ENCODE data around the gene STIMATE. TPM values are rescaled to one million over a fixed set of nuclear protein-coding genes. Genes with fewer than 3 reads are reported as not detected.

Gene STIMATE
- total RNA-seq, 4 donors from 2014 or later: 15.0 to 22.1 (median 18.7) TPM

DNA sequence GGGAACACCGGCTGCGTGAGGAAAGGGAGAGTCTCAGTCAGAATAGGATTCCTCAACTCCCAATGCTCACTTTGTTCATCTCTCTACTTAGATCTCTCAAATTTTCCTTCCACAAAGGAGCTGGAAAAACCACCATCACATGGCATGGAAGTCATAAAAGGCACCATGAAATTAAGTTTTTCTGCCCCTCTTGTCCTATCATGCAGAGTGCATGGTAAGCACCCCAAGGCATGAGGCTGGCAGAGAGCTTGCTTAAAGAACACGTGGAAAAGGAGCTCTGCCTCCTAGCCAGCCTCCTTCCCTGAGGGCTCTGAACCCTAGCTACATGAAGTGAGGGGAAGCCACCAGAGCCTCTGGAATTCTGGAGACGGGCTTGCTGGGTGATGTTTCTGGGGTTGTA lies 17.8 kb downstream of the STIMATE start:
- 94 to 97% methylated on average over 4 of the region's 4 CpGs for WGBS, 2 donors
- intact Hi-C loops (cut with DNase I): no loop called here

DNA sequence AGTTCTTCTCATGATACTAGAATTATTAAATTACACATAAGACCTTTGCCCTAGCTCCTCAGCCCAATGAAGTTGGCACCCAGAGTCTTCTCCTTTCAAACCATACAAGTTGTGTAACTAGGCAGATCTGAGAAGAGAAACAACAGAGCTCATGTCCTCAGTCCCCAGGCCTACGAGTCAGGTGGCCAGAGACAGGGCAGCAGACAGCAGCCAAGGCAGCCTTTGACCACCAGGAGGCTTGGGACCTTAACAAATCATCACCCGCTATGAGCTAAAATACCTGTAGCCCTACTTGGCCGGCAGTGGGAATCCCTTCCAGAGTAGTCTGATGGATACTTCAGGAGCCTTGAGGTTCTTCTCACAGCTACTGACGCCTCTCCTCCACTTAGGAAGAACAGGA lies 18.3 kb downstream of the STIMATE start:
- Histone ChIP-seq H3K27me3 (no peaks in the 10 kb centered on the region), H3K4me1 (peaks cover 7 to 9% of the 10 kb centered on the region in 2 donors), H3K27ac (no peak overlapping the region), H3K9me3 (no peaks in the 10 kb centered on the region), H3K4me3 (replicated peaks in 1 of 3) (no peak overlapping the region), H3K36me3 (no peaks in the 10 kb centered on the region)
- no peak for DNase-seq
- WGBS, 2 donors: 68 to 86% methylated on average over 2 to 4 of the region's 4 CpGs
- intact Hi-C loops (cut with DNase I): no loop called here
- TF ChIP-seq POLR2A (IDR thresholded peaks at IDR 0.05): no peak
- TF ChIP-seq, protein P1, sequence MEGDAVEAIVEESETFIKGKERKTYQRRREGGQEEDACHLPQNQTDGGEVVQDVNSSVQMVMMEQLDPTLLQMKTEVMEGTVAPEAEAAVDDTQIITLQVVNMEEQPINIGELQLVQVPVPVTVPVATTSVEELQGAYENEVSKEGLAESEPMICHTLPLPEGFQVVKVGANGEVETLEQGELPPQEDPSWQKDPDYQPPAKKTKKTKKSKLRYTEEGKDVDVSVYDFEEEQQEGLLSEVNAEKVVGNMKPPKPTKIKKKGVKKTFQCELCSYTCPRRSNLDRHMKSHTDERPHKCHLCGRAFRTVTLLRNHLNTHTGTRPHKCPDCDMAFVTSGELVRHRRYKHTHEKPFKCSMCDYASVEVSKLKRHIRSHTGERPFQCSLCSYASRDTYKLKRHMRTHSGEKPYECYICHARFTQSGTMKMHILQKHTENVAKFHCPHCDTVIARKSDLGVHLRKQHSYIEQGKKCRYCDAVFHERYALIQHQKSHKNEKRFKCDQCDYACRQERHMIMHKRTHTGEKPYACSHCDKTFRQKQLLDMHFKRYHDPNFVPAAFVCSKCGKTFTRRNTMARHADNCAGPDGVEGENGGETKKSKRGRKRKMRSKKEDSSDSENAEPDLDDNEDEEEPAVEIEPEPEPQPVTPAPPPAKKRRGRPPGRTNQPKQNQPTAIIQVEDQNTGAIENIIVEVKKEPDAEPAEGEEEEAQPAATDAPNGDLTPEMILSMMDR (IDR thresholded peaks at IDR 0.05): no peak

More for the DNA sequence above, 17.8 kb downstream of the STIMATE start:
- DNase-seq: no peak
- Histone ChIP-seq H3K27ac (no peak overlapping the region), H3K9me3 (no peaks in the 10 kb centered on the region), H3K4me3 (replicated peaks in 1 of 3) (no peak overlapping the region), H3K27me3 (no peaks in the 10 kb centered on the region), H3K4me1 (peaks cover 7 to 9% of the 10 kb centered on the region in 2 donors), H3K36me3 (no peaks in the 10 kb centered on the region)
- TF ChIP-seq, protein P1 (IDR thresholded peaks at IDR 0.05): no peak
- TF ChIP-seq POLR2A (IDR thresholded peaks at IDR 0.05): no peak

DNA sequence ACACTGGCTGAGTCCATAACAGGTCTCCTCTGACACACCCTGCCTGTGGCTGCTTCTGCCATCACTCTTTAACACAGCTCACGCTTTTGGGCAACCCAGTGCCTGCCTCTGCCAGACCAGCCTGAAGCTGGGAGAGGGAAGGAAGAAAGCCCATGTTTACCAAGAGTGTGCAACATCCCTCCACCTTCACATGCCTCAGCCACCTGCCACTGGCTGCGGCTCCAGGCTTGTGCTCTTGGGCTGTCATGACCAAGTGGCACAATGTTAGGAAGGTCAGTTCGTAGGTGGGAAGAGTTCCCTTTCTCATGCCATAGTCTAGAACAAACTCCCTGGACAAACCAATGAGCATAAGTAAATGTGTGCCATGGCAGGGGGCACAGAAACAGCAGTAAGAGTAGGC lies 20.3 kb downstream of the STIMATE start:
- WGBS, 2 donors: 94 to 98% methylated on average over 3 of the region's 3 CpGs
- Histone ChIP-seq H3K4me3 (replicated peaks in 1 of 3) (no peak overlapping the region), H3K27me3 (no peaks in the 10 kb centered on the region), H3K4me1 (peaks cover 0 to 7% of the 10 kb centered on the region in 2 donors), H3K9me3 (no peaks in the 10 kb centered on the region), H3K36me3 (no peaks in the 10 kb centered on the region), H3K27ac (no peak overlapping the region)
- no peak for DNase-seq
- intact Hi-C loops (cut with DNase I): no loop called here
- TF ChIP-seq, protein P1 (IDR thresholded peaks at IDR 0.05): no peak
- TF ChIP-seq POLR2A (IDR thresholded peaks at IDR 0.05): no peak

DNA sequence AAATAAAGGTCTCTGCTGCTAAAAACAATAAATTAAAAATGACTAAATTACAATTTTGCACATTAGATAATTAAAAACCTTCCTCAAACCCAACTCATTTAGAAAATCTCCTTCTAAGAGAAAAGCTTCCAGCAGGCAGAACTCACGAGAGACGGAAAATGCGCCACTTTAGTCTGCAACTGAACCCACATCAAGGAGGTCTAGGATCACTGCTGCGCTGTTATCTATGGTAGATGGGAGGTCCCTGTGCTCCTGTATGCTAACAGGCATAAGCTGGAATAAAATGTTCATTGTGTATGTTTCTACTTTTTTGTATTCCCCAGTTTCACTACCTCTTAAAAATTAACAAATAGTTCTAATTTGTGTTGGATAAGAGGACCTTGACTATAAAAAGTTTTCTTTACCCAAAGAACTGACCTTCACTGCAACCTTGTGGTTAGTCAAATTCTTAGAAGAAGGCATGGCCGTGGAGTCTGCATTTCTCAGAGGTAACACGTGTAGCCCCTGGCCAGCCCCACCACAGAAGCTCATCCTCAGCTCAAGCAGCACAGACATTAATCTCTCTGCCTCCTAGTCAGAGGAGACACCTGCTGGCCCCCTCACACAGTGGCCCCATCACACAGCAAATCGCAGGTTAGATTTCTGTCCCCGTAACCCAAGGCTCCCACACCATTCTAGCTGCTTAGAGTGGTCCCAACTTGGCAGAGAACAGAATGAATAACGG lies 22.3 kb downstream of the STIMATE start:
- intact Hi-C loops (cut with DNase I): no loop called here
- no peaks in the 10 kb centered on the region for H3K27me3 ChIP-seq
- no peaks in the 10 kb centered on the region for H3K9me3 ChIP-seq
- 81 to 90% methylated on average over 9 of the region's 9 CpGs for WGBS, 2 donors
- H3K4me1 ChIP-seq: peaks cover 0 to 4% of the 10 kb centered on the region in 2 donors
- no peak overlapping the region for H3K4me3 ChIP-seq (replicated peaks in 1 of 3)
- no peak overlapping the region for H3K27ac ChIP-seq
- TF ChIP-seq POLR2A (IDR thresholded peaks at IDR 0.05): no peak
- TF ChIP-seq, protein P1 (IDR thresholded peaks at IDR 0.05): no peak
- no peaks in the 10 kb centered on the region for H3K36me3 ChIP-seq
- DNase-seq: no peak

DNA sequence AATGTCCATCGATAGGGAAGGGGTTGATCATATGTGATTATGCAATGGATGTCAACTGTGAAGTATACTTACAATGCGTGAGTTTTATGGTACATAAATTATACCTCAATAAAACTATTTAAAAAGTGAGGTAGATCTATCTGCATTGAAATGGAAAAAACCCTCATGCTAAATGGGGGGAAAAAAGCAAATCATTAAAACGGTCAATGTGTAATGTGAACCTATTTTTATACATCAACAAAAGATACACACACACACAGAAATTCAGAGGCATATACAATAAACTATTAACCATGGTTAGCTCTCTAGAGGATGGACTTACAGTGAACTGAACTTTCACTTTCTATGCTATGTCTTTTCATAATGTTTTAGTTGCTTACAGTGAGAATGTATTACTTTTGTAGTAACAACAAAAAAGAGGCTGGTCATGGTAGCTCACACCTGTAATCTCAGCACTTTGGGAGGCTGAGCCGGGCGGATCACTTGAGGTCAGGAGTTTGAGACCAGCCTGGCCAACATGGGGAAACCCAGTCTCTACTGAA lies 23.1 kb downstream of the STIMATE start:
- no peaks in the 10 kb centered on the region for H3K36me3 ChIP-seq
- DNase-seq: no peak
- intact Hi-C loops (cut with DNase I): no loop called here
- no peak for TF ChIP-seq POLR2A (IDR thresholded peaks at IDR 0.05)
- TF ChIP-seq, protein P1 (IDR thresholded peaks at IDR 0.05): no peak
- H3K4me1 ChIP-seq: peaks cover 0 to 4% of the 10 kb centered on the region in 2 donors
- H3K27ac ChIP-seq: no peak overlapping the region
- H3K4me3 ChIP-seq (replicated peaks in 1 of 3): no peak overlapping the region
- 84 to 95% methylated on average over 5 of the region's 5 CpGs for WGBS, 2 donors
- H3K27me3 ChIP-seq: no peaks in the 10 kb centered on the region
- H3K9me3 ChIP-seq: no peaks in the 10 kb centered on the region
